Renal pelvis (tissue), 4 donors: ENCODE measurements around the gene TAPBP. TPM values are rescaled to one million over a fixed set of nuclear protein-coding genes. Genes with fewer than 3 reads are reported as not detected.
"Not testable (repeated sequence)": the region's sequence is repeated elsewhere in the genome, so short reads cannot be mapped to it uniquely, and the experiment has no call there.

Experiments
- DNase-seq: peaks from one replicate; pipeline ENCODE4 v3.0.0-alpha.2; 2013
- polyA plus RNA-seq, 3 donors: library from polyadenylated mRNA; unstranded; fragments of 120-200 nt; gene quantifications; one replicate each; pipeline ENCODE4 v1.2.1, GENCODE V29; 2013; ENCODE audit not compliant: insufficient read length in 3 of 3

The TAPBP gene
- polyA plus RNA-seq, 3 donors, result 34.8 to 50.6 (median 50.2) TPM

DNA sequence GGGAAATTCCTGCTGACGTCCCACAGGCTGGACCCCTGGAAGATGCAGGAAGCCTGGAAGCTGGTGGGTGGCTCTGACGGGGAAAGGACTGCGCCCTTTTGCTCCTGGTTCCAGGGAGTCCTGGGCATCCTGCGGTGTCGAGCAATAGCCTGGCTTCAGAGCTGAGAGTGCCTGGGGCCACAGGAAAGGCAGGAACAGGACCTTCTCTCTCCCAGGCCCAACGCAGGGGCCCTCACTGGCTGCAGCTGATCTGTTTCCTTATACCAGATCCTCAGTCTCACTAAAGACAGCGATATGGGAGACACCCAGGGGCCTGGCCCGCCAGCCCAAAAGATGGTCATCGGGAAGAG lies 35.5 kb downstream of the TAPBP start:
- DNase-seq, result no peak

DNA sequence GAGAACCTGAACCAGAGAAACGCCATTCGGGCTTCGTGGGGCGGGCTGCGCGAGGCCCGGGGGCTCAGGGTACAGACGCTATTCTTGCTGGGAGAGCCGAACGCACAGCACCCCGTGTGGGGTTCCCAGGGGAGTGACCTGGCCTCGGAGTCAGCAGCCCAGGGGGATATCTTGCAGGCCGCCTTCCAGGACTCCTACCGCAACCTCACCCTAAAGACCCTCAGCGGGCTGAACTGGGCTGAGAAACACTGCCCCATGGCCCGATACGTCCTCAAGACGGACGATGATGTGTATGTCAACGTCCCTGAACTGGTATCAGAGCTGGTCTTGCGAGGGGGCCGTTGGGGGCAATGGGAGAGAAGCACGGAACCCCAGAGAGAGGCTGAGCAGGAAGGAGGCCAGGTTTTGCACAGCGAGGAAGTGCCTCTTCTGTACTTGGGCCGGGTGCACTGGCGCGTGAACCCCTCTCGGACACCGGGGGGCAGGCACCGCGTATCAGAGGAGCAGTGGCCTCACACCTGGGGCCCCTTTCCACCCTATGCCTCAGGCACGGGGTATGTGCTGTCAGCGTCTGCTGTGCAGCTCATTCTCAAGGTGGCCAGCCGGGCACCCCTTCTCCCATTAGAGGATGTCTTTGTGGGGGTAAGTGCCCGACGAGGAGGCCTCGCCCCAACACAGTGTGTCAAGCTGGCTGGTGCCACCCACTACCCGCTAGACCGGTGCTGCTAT lies 36.1 kb downstream of the TAPBP start:
- no peak for DNase-seq

DNA sequence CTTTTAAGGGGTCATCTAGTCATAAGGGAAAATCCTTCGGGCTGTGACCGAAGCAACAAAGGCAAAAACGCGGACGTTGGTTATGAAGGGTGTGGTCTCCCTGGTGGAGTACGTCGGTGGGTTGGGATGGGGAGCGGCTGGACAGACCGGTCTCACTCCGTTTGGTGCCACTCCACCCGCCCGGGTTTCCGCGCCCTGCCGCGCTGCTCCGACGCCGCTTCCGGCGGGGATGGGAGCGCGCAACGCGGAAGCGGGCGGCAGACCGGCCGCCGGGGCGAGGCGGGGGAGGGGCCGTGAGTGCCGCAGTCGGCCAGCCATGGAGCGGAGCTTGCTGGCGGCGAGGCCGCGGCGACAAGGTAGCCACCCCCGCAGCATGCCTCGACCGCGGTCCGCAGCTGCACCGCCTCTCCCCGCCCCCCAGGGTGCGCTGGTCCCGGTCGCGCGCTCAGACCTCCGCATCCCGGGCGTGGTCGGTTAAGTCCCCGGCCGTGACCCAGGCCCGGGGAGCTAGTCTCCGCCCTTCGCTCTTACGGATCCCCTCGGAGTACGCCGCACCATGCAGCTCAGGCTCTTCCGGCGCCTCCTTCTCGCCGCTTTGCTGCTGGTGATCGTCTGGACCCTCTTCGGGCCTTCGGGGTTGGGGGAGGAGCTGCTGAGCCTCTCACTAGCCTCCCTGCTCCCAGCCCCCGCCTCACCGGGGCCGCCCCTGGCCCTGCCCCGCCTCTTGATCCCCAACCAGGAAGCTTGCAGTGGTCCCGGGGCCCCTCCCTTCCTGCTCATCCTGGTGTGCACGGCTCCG lies 36.8 kb downstream of the TAPBP start, which contains the start of gene B3GALT4:
Gene B3GALT4, plus strand, starts transcription at position 260 of the 799 bp plus-strand sequence. Its CDS starts 297 bp downstream, at position 557.
- peak; percentile 73 for DNase-seq

DNA sequence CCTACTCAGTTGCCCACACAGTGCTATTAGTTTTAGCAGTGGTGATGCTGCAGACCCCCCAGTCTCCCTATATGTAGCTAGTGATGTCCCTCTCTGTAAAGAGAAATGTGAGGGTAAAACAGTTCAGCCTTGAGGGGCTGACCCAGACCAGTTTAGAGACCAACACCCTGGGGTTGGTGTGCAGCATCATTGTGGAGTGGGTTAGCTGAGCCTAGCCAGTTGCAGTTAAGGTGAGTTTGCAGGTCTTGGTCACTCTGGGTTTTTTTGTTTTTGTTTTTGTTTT lies 37.4 kb downstream of the TAPBP start:
- DNase-seq, result no peak

DNA sequence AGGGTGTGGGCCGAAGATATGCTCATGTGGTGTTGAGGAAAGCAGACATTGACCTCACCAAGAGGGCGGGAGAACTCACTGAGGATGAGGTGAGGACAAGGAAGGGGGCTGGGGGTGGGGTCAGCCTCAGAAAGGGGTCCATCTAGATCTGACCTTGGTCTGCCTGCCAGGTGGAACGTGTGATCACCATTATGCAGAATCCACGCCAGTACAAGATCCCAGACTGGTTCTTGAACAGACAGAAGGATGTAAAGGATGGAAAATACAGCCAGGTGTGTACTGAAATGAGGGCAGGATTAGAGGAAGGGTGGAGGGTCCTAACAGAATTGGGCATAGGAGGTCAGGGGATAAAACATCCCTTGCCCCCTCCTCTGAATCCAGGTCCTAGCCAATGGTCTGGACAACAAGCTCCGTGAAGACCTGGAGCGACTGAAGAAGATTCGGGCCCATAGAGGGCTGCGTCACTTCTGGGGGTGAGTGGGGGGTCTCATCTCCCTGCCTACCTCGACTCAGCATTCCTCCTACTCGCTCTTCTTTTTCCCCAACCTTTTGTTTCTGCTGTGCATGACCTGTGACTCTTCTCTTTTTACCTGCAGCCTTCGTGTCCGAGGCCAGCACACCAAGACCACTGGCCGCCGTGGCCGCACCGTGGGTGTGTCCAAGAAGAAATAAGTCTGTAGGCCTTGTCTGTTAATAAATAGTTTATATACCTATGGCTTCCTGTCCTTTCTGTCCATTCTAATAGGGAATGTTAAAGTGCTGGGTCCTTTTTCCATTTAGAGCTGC lies 37.9 kb downstream of the TAPBP start:
- not testable (repeated sequence) for DNase-seq

DNA sequence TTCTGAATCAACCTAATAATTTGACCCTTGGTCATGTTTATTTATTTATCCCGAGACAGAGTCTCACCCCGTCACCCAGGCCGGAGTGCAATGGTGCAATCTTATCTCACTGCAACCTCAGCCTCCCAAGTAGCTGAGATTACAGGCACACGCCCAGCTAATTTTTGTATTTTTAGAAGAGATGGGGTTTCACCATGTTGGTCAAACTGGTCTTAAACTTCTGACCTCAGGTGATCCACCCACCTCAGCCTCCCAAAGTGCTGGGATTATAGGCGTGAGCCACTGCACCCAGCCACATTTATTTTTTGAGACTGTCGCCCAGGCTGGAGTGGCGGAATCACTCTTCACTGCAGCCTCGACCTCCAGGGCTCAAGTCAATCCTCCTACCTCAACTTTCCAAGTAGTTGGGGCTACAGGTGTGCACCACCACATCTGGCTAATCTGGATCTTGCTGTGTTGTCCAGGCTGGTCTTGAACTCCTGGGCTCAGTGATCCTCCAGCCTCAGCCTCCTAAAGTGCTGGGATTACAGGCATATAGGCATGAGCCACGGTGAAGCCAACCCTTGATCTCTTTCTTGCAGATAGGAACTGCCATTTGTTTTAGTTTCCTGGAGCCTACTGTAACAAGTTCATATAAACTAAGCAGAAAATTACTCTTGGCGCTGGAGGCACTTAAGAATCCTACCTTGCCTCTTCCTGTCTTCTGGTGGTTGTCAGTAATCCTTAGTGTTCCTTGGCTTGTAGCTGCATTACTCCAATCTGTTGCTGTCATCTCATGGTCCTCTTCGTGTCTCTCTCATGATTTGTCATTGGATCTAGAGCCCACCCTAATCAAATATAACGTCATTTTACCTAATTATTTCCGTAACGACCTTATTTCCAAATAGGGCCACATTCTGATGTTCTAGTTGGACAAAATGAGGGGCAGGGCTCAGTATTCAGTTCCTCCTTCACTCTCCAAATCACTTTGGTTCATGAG lies 39.7 kb downstream of the TAPBP start:
- DNase-seq, result no peak

DNA sequence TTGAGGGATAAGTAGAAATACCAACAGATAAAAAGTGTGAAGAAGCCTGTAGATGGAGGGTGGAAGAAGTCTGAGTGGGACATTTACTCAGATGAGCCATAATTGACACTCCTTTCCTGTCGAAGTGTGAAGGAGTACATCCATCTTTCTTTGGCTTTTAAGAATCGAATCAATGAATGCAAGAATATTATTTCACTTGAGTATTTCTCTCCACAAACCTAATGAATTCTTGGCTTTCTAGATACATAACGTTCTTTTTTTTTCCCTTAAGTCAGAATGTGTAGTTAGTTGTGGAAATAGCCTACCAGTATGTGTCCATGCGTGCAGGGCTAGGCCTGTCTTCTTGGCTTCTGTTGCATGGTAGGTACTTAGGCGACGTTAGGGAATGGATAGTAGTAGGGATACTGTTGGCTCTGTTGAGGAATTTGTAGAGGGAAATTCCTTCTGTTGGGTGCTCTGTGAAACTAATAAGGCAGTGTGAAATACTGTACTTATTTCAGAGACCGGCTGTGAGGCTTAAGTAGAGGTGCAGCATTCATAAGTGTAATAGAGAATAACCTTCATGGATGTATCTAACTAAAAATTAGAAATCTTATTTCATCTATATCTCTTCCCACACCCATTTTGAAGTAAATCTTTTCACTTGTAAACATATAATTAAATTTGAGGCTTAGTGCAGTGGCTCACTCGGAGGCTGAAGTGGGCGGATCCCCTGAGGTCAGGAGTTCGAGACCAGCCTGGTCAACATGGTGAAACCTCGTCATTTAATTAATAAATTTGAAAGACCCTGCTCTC lies 40.6 kb downstream of the TAPBP start:
- no peak for DNase-seq

DNA sequence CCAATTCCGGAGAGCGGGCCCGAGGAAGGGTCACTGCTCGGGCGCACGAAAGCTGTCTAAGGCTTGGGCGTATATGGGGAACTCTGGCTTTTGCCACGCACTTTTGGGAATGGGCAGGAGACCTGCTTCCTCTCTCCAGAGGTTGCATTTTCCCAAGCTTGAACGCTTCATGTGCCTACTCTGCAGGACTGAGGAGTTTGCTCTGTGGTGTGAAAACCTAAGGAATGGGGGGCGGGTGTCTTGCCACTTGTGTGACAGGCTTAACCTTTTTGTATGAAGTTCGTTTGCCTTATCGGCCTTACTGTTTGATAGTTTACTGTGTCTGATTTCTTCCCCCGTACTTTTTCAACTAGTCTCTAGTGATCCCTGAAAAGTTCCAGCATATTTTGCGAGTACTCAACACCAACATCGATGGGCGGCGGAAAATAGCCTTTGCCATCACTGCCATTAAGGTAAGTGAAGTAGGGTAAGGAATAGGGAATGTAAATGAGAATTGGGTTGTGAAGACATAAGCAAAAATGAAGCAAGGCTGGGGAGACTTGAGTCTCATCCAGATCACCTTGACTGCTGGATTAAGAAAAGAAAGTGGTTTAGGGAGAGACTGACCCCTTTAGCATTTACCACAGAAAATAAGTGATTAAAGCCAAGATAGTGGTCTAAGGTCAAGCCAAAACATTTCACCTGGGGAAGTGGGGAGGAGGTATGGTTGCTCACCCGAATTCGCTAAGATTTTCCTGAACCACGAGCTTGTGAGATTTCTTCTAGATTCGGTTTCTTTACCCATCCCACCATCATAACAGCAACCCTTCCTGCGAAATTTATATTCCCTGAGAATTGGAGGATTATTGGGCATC lies 41.4 kb downstream of the TAPBP start:
- no peak for DNase-seq

DNA sequence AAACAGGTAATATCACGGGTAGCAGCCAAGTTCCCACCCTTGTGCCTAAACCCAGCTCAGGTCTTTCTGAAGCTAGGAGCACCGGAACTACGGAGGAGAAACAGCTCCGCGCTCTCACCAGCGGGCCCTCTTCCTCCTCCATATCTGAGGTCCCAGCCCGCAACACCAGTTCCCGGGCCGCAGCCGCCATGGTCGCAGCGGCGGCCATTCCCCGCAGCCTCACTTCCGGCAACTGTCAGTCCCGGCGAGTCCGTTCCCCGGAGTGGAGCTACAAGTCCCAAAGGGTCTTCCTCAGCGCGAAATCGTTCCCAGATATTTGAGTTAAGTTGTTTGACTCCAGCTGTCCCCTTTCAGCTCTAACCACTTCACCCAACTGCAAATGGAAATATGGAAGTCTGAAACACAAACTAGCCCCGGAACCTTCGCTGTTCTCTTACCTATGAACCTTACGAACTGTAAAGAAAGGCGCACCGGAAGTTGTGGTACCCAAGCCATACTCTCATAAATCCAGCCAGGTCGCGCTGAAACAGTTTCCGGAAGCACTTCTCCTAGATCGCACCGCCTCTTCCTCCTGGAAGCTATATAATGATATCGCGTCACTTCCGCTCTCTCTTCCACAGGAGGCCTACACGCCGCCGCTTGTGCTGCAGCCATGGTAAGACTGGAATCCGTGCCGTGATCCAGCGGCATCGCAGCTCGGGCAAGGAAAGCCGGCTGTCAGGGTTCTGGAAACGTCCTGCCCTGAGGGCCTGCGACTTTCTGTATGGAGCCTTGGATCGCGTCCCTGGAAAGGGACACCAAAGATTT lies 42.2 kb downstream of the TAPBP start, which contains the start of the genes RPS18 and VPS52:
Gene RPS18, plus strand, starts transcription at position 608 of the 807 bp plus-strand sequence. Its CDS starts 45 bp downstream, at position 653.
Gene VPS52, minus strand, starts transcription at position 409 of the 807 bp plus-strand sequence. Its CDS starts 201 bp downstream, at position 208.
- DNase-seq, result peak; percentile 99

DNA sequence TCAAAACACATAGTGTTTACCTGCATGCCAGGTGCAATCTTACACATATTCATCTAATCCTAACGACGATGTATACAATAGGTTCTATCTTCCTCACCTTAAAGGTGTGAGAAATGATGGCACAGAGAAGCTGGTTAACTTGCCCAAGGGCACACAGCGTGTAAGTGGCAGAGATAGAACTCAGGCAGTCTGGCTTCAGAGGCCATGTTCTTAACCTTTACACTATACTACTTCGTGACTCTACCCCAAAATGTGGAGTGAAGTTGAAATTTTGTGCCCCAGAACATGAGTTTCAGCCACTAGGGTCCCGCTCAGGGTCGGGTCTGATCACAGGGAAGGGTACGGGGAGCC lies 42.8 kb downstream of the TAPBP start:
- no peak for DNase-seq

DNA sequence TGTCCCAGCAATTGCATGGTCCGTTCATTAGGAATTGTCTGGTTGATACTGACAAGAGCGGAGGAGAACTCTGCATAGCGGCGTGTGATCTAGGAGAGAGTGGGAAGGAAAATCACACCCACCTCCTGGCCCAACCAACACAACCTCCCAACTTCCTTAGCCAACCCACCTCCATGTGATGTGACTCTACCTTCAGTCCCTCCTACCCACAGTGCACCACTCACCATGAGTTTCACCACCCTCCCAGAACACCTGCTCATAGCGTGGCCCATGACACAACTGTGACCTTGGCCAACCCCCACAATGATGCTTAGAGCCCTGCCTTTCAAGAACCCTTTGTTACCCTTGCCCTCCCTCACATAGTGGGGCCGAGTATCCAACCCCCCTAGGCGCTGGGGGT lies 49.9 kb downstream of the TAPBP start:
- DNase-seq, result no peak

DNA sequence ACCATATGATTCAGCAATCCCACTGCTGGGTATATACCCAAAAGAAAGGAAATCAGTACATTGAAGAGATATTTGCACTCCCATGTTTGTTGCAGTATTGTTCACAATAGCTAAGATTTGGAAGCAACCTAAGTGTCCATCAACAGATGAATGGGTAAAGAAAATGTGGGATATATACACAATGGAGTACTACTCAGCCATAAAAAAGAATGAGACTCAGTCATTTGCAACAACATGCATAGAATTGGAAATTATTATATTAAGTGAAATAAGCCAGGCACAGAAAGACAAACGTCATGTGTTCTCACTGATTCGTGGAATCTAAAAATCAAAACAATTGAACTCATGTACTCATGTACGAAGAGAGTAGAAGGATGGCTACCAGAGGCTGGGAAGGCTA lies 51.4 kb downstream of the TAPBP start:
- not testable (repeated sequence) for DNase-seq

DNA sequence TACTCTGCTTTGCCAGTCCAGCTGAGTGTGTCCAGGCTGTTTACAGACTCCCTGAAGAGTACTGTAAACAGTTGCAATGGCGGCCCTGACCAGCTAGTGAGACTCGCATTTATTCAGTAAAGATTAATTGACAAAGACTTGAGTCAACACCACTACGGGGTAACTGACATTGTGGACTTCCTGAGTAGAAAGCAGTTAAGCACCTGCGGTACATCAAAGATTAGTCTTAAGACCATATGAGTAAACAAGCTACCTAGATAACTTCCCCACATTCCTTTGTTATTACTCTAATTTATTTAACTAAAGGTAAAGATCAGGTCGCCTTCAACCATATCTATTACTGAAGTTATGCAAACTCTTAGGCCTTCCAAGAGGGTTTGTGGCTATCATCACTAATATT lies 54.8 kb downstream of the TAPBP start:
- no peak for DNase-seq

DNA sequence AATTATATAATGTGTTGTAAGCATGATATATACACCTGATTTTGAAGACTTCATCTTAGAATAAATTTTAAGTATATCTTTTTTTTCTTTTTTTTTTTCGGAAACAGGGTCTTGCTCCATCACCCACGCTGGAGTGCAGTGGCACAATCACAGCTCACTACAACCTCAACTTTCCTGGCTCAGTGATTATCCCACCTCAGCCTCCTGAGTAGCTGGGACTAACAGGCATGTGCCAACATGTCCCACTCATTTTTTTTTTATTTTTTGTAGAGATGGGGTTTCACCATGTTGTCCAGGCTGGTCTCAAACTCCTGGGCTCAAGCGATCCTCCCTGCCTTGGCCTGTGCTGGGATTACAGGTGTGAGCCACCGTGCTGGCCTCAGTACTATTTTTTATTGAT lies 59.3 kb downstream of the TAPBP start:
- no peak for DNase-seq

DNA sequence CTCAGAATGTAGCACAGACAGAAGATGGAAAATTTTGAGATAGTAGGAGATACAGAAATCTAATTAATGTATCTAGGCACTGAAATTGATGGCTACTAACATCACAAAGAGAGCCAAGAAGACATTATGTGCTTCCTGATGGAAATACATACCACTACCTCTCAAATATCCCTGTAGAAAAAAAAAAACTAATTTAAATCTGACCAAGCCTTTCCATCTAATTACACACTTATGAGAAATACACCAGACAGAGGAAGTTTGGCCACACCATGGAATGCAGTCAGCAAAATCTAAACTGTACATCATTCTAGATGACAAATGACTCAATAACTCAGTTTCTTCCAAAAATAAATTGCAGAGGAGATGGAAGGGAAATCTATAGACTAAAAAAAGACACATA lies 61.1 kb downstream of the TAPBP start:
- no peak for DNase-seq

DNA sequence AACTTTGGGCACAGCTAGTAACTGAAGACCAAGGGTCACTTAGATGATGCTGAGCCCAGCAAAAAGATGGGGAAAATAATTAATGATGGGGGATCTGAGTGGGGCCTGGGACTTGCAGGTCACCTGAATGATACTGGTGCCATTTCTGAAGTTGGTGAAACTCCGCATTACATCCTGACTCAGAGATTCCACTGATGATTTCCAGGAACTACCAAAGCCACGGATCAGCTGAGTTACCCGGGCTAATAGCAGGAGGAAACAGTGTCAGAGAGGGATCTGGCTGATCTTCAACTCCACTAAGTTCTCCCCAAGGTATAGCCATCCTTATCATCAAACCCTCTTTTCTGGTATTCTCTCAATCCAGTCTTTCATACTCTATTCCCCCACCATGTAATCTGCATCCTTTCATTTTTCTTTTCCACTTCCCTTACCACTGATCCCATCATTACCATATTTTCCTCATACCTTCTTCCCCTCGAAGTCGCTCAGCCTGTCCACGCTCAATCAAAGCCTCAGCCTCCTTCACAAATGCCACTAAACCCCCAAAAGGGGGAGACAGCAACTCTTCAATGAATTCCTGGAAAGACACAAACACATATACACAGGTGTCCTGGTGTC lies 62.4 kb downstream of the TAPBP start:
- no peak for DNase-seq

DNA sequence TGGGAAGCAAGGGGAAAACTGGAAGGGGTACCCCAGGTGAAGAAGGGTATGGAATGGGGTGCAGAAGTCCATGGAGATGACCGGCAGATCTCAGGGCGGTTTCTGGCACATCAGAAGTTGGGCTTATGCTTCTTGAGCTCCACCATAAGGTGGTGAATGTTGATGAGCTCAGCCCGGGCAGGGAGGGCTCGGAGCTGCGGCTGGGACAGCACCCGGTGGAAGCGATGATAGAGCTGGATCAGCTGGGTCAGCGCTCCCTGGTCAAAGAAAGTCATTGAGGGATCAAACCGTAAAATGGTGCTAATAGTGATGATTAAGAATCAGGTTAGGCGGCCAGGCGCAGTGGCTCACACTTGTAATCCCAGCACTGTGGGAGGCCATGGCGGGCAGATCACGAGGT lies 63.1 kb downstream of the TAPBP start:
- DNase-seq, result no peak
